Renal cortex interstitium (tissue), 15 donors: Measurements from ENCODE around the gene RASSF6. TPM values are rescaled to one million over a fixed set of nuclear protein-coding genes. Genes with fewer than 3 reads are reported as not detected.
"Not testable (repeated sequence)": the region's sequence is repeated elsewhere in the genome, so short reads cannot be mapped to it uniquely, and the experiment has no call there.

ENCODE experiments used
- DNase-seq, 11 donors: peaks; one replicate each; pipeline ENCODE4 v3.0.0-alpha.2; 2013; ENCODE audit warnings: low read depth in 9 of 11, low spot score in 4 of 11; ENCODE audit errors: extremely low read depth in 1 of 11
- long read RNA-seq, 16 experiments: transcript quantifications; one replicate each; lab custom pipeline, GENCODE V29; 2026
- polyA plus RNA-seq, 3 donors: library from polyadenylated mRNA; unstranded; fragments of 120-200 nt; gene quantifications; one replicate each; pipeline ENCODE4 v1.2.1, GENCODE V29; 2013; ENCODE audit not compliant: insufficient read length in 3 of 3

Gene RASSF6
- 1 to 10 TPM; 4.7 to 9.2 (median 7.0) TPM for polyA plus RNA-seq
- long read RNA-seq, donor 1, partial matches to known transcripts: 0 of 1 reads
- long read RNA-seq, donor 1, other reads (novel, unspliced or antisense): 0 of 1 reads
- long read RNA-seq, donor 2, full-length matches to known transcripts: 1 of 1 reads
- long read RNA-seq, donor 2, partial matches to known transcripts: 0 of 1 reads
- long read RNA-seq, donor 2, other reads (novel, unspliced or antisense): 0 of 1 reads
- long read RNA-seq, donor 3, partial matches to known transcripts: 0 of 1 reads
- long read RNA-seq, donor 3, other reads (novel, unspliced or antisense): 0 of 1 reads
- long read RNA-seq, donor 4, full-length matches to known transcripts: 2 of 2 reads
- long read RNA-seq, donor 4, partial matches to known transcripts: 0 of 2 reads
- long read RNA-seq, donor 4, other reads (novel, unspliced or antisense): 0 of 2 reads
- long read RNA-seq, donor 5: 0 reads
- long read RNA-seq, donor 6, full-length matches to known transcripts: 1 of 1 reads
- long read RNA-seq, donor 6, partial matches to known transcripts: 0 of 1 reads
- long read RNA-seq, donor 6, other reads (novel, unspliced or antisense): 0 of 1 reads
- long read RNA-seq, donor 7, full-length matches to known transcripts: 2 of 2 reads
- long read RNA-seq, donor 7, partial matches to known transcripts: 0 of 2 reads
- long read RNA-seq, donor 7, other reads (novel, unspliced or antisense): 0 of 2 reads
- long read RNA-seq, donor 8: 0 reads
- long read RNA-seq, donor 9, full-length matches to known transcripts: 3 of 3 reads
- long read RNA-seq, donor 9, partial matches to known transcripts: 0 of 3 reads
- long read RNA-seq, donor 9, other reads (novel, unspliced or antisense): 0 of 3 reads
- long read RNA-seq, donor 10, partial matches to known transcripts: 0 of 1 reads
- long read RNA-seq, donor 10, other reads (novel, unspliced or antisense): 0 of 1 reads
- long read RNA-seq, donor 11: 0 reads
- long read RNA-seq, donor 12: 0 reads
- long read RNA-seq, donor 13: 0 reads
- long read RNA-seq, donor 14, full-length matches to known transcripts: 2 of 2 reads
- long read RNA-seq, donor 14, partial matches to known transcripts: 0 of 2 reads
- long read RNA-seq, donor 14, other reads (novel, unspliced or antisense): 0 of 2 reads
- long read RNA-seq, donor 15: 0 reads
- long read RNA-seq, donor 16, full-length matches to known transcripts: 2 of 2 reads
- long read RNA-seq, donor 16, partial matches to known transcripts: 0 of 2 reads
- long read RNA-seq, donor 16, other reads (novel, unspliced or antisense): 0 of 2 reads

- peak in 7 of 11 donors; percentile 45 to 77 (median 61) for DNase-seq
These were observed at the start of gene RASSF6 for GRCh38 chr4:73620115-73620792. Gene RASSF6 (minus strand): TSS chr4:73620436. CDS start chr4:73611795, 8,641 bp downstream.

GRCh38 chr4:73669410-73670183 is 49.4 kb upstream of the RASSF6 start:
- no peak for DNase-seq

GRCh38 chr4:73668782-73669201 is 48.6 kb upstream of the RASSF6 start:
- peak in 5 of 11 donors; percentile 32 to 71 (median 49) for DNase-seq

GRCh38 chr4:73665924-73666323 is 45.7 kb upstream of the RASSF6 start:
- not testable (repeated sequence) for DNase-seq

- no peak for DNase-seq
These were observed 44.2 kb upstream of the RASSF6 start for GRCh38 chr4:73664470-73664869.

- no peak for DNase-seq
These were observed 43.3 kb upstream of the RASSF6 start for GRCh38 chr4:73663576-73663975.

- no peak for DNase-seq
These were observed 42.7 kb upstream of the RASSF6 start for GRCh38 chr4:73662709-73663546.

- DNase-seq: no peak
These were observed 41.4 kb upstream of the RASSF6 start for GRCh38 chr4:73661646-73662119.

GRCh38 chr4:73660808-73661207 is 40.6 kb upstream of the RASSF6 start:
- no peak for DNase-seq

GRCh38 chr4:73653695-73654106 is 33.5 kb upstream of the RASSF6 start:
- peak in 5 of 11 donors; percentile 35 to 50 (median 44) for DNase-seq

GRCh38 chr4:73650250-73650649 is 30.0 kb upstream of the RASSF6 start:
- no peak for DNase-seq

GRCh38 chr4:73648478-73648877 is 28.2 kb upstream of the RASSF6 start:
- no peak for DNase-seq

GRCh38 chr4:73646117-73646516 is 25.9 kb upstream of the RASSF6 start:
- no peak for DNase-seq

- no peak for DNase-seq
These were observed 11.5 kb upstream of the RASSF6 start for GRCh38 chr4:73631565-73632226.

GRCh38 chr4:73628834-73629233 is 8.6 kb upstream of the RASSF6 start:
- DNase-seq: not testable (repeated sequence)

- DNase-seq: no peak
These were observed 1.1 kb upstream of the RASSF6 start for GRCh38 chr4:73621357-73621756.
